LNCAP (cell line): ENCODE results near the gene AEBP2.

Experiments used
- TF ChIP-seq, protein P1 (sequence below): fragments of 450-650 bp; IDR thresholded peaks from 2 replicates; pipeline ENCODE4 v1.5.1; 2017; ENCODE audit warnings: mild to moderate bottlenecking

The AEBP2 gene

DNA sequence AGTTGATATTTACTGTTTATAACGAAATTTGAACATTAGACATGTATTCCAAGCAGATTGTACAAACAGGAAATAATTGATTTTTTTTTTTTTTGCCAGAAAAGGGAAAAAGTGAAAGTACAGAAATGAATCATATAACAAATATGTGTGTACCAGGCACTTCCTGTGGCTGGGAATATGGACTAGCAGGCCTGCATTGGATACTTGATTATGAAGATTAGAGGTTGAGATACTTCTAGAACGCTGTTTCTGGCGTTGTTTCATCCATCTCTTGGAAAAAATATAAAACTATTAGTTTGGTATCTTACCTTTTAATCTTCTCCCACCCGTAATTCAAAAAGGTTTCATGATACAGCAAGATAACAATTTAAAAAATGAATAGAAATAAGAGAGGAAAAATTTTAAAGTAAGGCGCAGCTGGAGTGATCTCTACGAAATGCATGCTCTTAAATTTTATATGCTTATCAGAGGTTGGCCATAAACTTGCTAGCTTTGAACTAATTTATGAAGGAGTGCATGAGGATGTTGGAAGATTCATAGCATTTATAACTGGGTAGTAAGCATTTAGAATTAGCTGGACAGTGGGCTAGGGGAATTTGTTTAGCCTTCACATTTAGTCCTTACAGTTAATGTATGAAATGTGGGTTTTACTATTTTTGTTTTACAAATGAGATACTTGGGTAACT is 90.8 kb downstream of the AEBP2 start:
- TF ChIP-seq, protein P1, sequence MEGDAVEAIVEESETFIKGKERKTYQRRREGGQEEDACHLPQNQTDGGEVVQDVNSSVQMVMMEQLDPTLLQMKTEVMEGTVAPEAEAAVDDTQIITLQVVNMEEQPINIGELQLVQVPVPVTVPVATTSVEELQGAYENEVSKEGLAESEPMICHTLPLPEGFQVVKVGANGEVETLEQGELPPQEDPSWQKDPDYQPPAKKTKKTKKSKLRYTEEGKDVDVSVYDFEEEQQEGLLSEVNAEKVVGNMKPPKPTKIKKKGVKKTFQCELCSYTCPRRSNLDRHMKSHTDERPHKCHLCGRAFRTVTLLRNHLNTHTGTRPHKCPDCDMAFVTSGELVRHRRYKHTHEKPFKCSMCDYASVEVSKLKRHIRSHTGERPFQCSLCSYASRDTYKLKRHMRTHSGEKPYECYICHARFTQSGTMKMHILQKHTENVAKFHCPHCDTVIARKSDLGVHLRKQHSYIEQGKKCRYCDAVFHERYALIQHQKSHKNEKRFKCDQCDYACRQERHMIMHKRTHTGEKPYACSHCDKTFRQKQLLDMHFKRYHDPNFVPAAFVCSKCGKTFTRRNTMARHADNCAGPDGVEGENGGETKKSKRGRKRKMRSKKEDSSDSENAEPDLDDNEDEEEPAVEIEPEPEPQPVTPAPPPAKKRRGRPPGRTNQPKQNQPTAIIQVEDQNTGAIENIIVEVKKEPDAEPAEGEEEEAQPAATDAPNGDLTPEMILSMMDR = no peak

DNA sequence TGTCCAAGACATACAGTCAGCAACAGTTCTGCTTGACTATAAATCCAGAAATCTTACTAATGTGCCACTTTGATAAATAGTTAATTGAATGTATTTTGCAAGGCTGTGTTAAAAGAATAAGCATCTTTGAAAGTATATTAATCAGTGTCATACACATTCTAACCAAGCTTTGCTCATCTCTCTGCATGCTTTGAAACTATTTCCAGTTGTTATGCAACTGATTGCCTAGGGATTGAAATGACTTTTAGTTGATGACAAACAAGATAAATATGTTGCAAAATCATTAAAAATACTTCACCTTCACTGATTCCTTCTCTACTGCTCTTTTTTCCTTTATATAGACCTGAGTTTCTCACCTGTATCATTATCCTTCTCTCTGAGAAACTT is 91.3 kb downstream of the AEBP2 start:
- TF ChIP-seq, protein P1 = no peak

DNA sequence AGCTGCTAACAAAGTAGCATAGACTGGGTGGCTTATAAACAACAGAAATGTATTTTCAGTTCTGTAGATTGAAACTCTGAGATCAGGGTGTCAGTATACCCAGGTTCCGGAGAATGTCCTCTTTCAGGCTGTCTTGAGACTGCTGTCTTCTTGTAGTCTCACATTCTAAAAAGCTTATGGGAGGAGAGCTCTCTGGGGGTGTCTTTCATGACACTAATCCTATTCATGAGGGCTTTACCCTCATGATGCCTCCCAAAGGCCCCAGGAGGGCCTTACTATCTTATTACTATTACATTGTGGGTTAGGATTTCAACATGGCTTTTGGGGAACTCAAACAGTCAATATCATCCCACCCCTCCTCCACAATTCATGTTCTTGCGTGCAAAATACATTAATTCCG is 94.3 kb downstream of the AEBP2 start:
- TF ChIP-seq, protein P1 = no peak

DNA sequence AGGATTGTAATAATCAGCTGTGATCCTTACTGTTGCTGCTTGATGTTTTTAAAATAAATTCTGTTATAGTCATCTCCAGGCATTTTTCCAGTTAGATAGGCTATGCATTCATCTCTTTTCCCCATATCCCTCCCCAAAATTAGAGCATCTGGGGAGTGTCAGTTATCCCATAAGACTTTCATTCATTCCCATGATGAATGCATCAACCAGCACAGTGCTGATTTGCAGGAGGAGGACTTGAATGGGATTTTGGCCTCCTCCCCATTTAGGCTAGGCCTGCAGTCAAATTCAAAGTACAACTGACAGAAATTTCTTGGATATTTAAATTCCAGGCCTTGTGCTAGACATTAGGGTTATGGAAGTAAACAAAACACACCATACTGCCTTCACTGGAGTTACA is 99.8 kb downstream of the AEBP2 start:
- TF ChIP-seq, protein P1 = no peak

DNA sequence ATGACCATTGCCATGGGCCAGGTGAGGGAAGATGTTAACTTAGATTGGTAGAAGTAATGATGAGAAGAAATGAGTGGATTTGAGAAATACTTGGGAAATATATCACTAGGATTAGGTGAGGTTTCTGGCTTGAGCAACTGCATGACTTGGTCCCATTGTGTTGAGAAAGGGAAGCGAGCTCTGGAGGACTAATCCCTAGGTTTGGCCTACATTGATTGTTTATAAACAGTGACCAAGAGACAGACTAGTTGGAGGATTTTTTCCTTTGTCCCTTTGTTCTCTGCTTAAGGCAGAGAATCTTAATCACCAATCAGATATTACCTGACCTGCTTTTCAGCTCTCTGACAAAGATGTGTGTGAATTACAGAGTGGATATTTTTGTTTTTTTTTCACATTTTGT is 100.5 kb downstream of the AEBP2 start:
- TF ChIP-seq, protein P1 = no peak

DNA sequence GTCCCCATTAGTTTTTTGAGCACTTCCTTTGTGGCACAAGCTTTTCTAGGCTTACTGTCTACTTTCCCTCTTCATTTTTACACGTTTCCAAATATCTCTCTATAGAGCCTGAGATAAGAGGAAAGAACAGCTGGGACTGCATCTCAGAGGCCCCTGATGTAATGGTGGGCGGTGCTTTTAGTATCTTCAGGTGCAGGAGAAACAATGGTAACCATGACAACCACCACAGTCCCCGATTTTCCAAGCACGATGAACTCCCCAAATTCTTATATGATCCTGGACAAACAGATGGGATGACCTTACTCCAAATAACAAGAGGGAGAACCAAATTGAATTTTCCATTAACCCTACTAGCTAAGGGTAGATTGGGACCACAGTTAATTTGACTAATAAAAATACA is 103.3 kb downstream of the AEBP2 start:
- TF ChIP-seq, protein P1 = no peak

DNA sequence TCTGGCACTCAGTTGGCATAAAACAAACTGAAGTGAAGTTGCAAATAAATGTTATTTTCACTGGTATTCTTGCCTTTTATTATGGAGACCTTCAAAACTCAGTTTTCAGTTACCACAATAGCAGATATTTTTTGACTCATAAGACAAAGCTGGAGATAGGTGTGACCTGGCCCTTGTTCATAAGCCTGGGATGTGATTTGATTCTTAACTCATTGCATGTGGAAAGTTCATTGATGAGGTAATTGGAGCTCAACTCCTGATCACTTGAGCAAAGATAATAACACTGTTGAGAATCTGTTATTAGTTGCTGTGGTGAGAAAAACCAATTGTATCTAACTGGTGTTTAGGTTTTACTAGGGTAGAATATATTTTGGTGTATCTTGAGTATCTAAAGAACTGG is 105.1 kb downstream of the AEBP2 start:
- TF ChIP-seq, protein P1 = no peak

DNA sequence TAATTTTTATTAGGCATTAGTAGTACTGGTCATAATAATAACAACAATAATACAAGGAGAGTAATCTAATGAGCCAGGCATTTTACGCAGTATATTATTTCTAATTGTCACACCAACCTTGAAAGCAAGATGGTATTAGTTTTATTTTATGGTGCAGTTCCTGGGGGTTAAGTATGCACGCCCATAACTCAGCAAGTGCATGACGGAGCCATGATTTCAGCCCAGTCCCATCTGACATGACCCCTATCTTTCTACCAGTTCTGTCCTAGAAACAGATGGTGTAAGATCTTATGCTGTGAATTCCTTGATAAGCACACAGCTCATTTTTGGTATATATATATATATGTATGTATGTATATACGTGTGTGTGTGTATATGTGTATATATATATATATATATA is 106.0 kb downstream of the AEBP2 start:
- TF ChIP-seq, protein P1 = no peak
